Activated T-cell treated with anti-CD3 and anti-CD28 coated beads for 4 hours (primary cell): ENCODE results near the gene SLC18A2.
"Not testable (repeated sequence)": the region's sequence is repeated elsewhere in the genome, so short reads cannot be mapped to it uniquely, and the experiment has no call there.

Source experiments
- DNase-seq: peaks from one replicate; pipeline ENCODE4 v3.0.0-alpha.2; 2020

SLC18A2 gene

DNA sequence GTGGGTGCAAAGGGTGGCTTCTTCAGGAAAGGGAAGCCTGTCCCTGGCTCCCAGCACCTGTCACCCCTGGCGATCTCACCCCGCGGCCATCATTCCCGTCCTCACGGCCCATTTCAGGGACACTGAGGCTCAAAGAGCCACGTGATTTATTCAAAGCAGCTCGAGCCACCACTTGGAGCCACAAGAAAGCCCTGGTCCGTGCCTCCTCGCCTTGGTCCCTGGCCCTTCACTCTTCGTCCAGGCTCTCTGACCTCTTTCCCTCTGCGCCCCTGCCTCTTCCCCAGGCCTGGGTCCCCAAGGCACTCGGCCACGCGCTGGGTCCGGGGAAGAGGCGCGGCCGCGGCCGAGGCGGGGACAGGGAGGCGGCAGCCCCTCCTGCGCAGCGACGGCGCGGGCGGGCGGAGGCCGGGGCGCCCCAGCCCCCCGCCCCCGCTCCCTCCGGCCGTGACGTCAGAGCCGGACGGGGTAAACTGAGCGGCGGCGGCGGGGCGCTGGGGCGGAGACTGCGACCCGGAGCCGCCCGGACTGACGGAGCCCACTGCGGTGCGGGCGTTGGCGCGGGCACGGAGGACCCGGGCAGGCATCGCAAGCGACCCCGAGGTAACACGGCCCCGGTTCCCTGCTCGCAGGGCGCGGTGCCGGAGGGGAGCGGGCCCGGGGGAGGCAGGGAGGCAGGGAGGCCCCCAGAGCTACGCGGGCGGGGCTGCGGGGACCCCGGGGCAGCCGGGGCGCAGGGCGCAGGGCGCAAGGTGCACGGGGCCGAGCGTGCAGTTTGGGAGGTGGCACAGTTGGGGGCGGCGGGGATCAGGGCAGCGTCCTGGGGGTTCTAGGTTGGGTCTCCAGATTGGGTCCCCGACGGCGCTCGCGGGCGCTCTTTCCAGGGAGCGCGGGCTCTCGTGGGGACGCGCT, at the start of gene SLC18A2:
Gene SLC18A2 (plus strand): TSS at position 494 of the 909 bp plus-strand sequence. CDS start 580 bp downstream, outside the sequence.
- no peak for DNase-seq

DNA sequence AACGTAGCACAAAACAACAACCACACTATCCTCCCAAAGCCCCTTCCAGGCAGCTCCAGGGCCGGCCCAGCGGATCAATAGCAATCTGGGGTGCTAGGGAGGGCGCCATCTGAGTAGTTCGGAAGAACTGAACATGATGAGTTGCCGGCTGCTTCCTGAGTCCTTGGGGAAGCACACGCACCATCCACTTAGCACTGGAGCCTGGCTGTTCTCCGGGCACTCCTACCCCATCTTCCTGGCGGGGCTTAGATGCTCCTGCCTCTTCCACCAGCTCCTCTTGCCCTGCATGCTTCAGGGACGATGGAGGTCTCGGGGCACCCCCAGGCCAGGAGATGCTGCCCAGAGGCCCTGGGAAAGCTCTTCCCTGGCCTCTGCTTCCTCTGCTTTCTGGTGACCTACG, 43.7 kb upstream of the SLC18A2 start, which contains the start of gene KCNK18:
Gene KCNK18 (plus strand): TSS at position 301 of the 400 bp plus-strand sequence. CDS start 0 bp downstream, at position 301.
- no peak for DNase-seq

DNA sequence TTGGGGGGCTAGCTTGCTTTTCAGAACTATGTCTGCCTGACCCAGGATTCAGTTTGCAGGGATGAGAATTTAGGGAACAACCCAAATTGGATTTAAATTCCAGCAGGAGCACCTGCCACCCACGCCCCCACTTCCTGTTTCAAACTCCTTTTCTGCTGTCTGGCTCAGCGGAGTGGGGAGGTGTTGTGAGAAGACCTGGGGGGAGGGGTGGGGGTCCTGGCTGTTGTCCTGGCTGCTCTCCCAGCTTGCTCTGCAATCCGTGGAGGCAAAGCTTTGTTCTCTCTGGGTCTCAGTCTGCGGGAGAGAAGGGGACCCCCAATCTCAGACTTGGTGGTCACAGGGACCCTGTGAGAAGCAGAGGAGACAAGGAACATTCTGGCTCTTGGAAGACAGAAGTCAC, 42.8 kb upstream of the SLC18A2 start:
- DNase-seq: no peak

DNA sequence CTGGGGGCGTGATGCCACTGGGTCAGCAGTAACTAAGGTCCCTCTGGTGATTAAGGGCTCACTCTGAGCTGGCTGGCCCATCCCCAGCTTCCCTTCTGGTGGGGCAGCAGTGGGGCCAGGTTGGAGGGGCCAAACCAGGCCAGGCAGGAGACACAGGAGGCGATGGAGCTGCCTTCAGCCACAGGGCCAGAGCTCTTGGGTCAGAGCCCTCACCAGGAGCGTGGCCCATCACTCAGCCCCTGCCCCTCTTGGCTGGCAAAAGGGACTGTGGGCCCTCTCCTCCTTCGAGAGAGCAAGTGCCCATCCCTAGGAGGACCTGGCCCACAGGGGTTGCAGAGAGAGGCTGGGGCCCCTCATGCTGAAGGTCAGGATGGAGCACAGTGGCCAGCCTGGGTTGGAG, 39.1 kb upstream of the SLC18A2 start:
- no peak for DNase-seq

DNA sequence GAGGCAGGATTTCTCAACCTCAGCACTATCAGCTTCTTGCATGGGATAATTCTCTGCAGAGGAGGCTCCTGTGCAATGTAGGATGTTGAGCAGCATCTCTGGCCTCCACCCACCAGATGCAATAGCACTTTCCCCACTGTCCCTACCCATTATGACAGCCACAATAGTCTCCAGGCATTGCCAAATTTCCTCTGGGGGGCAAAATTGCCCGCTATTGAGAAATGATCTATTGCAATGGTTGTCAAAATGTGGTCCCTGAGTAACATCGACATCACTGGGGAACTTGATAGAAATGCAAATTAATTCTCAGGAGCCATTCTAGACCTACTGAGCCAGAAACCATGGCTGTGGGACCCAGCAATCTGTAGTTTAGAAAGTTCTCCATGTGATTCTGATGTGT, 36.6 kb upstream of the SLC18A2 start:
- DNase-seq: no peak

DNA sequence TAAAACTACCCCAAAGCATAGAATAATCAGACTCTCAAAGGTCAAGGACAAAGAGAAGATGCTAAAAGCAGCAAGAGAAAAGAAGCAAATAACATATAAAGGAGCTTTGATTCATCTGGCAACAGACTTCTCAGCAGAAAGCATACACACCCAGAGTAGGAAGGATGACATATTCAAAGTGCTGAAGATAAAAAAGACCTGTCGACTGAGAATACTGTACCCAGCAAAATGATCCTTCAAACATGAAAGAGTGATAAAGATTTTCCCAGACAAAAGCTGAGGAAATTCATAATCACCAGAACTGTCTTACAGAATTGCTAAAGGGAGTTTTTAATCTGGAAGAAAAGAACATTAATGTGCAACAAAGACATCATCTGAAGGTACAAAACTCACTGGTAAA, 28.7 kb upstream of the SLC18A2 start:
- DNase-seq: no peak

DNA sequence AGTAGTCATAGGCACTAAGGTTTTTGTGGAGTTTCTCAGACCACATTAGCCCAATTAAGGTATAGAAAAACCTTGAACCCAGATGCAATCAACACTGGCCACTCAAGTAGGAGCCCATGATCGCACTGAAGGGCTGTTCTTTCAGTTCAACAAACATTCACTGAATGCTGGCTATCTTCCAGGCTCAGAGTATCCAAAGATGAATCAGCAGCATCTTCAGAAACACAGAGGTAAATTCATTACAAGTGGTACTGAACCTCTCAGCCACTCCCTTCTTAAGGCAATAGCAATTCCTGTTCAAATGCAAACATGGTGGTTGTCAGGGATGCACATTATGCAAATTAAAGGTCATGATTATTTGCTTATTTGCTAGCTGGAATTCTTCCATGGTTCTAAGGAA, 26.5 kb upstream of the SLC18A2 start:
- no peak for DNase-seq

DNA sequence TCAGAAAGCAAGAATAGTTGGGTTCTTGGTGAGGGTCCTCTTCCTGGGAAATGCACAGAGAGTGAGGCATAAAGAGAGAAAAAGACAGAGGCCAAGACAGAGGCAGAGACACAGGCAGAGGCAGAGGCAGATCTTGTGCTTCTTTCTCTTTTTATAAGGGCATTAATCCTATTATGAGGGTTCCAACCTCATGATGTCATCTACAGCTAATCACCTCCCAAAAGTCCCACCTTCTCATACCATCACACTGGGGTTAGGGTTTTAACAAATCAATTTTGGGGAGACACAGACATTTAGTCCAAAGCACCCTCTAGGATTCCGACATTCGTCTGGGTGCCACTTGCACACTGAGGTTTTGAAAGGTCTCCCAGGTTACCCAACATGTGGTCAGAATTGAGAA, 25.8 kb upstream of the SLC18A2 start:
- DNase-seq: no peak

DNA sequence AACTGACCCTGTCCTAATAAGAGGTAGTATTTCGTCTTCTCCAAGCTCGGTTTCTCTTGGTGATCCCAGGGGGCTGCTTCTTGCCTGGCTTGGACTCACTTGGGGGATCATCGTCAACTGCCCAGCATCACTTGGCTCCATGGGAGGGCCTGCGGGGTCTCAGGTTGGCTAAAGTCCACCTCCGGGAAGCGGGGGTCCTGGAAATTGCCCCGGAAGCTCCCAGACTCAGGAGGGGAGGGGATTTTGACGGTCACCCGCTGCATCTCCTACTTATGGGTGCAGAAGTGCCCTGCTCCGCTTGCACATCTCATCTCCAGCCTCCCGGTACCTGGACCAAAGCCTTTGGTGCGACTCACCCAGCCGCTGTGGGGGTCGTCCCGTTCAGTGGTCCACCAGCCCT, 24.9 kb upstream of the SLC18A2 start:
- no peak for DNase-seq

DNA sequence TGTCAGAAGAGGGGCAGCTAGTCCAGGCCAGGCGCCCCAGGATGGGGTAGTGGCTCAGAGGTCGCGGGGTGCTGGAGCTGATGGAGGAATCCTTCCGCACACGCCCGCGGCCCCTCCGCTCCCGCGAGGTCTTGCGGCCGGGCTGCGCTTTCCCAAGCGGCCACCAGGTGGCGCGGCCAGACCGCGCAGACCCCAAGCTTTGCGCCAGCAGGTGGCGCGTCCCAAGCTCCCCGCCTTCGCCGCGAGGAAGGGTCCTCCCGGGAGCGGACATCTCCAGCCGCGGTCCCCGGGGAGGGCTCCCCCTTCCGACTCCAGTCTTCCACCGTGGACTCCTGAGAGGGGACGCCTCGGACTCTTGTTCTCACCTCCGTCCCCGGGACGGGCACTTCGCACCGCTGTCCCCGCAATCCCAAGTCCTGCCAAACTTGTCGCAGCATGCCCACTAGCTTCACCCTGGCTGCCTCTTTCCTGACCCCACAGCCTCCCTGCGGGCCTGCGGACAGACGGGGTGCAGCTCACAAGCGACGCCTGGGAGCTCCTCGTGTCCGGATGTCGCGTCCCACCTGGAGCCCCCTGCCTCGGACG, 24.2 kb upstream of the SLC18A2 start:
- peak; percentile 54 for DNase-seq

DNA sequence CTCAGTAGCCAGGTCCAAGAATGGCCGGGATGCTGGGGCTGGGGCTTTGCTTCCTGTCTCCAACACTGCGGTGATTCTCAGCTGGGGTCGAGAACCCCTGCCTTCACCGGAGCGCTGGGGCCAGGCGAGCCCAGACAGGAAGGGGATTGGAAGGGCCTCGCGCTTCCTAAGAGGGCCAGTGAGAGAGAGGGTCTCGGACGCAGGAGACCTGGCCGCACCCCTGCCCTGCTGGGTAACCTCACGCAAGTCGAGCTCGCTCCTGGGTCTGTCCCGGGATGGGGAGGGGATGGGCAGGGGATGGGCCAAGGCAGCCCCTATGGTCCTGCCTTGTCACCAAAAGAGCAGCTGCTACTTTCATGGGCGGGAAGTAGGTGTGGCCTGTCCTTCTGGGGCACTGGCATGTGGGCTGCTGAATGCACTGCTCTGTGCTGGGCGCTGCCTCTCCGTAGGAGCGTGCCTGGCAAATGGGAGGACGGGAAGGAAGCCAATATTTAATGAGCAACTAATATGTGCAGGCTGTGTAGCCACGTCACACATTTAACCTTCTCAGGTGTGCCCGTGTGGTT, 23.6 kb upstream of the SLC18A2 start:
- DNase-seq: no peak

DNA sequence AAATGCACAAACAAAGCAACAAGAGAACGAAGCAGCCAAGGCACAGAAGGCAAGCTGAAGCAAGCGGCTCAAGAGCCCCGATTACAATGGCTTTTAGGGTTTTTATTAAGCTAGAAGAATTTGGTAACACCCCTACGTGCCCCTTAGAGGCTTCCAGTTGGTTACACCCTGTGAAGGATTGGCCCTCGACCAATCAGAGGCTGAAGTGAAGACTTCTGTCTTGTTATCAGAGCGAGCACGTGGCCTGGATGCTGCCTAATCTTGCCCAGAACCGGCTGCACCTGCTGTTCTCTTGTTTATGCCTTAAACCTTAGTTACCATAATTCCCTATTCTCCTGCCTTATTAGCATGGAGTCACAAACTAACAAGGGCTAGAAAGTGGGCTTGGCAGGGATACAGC, 22.3 kb upstream of the SLC18A2 start:
- DNase-seq: no peak

DNA sequence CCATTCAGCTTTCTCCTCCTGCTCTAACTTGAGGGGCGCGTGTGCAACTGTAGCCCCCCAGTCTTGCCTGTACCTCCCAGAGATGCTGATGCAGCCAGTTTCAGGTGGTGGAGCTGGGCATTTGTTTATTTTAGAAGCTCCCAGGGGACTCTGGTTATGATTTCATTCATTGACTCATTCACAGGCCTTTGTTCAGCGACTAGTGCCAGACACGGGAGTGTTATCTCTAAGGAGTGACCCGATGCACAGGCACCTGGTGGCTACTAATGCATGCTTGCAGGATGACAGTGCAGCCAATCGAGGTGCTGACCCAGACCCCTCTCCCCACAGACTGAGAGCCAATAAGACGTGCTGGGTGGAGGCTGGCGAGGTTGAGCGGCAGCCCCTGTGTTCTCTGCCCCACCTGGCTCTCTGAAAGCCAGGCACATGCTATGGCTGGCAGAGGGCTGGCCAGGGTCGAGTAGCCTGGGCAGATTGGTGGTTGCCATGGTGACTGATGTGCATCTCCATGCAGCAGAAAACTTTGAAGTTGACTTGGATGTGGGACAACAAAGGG, 19.7 kb upstream of the SLC18A2 start:
- DNase-seq: no peak

DNA sequence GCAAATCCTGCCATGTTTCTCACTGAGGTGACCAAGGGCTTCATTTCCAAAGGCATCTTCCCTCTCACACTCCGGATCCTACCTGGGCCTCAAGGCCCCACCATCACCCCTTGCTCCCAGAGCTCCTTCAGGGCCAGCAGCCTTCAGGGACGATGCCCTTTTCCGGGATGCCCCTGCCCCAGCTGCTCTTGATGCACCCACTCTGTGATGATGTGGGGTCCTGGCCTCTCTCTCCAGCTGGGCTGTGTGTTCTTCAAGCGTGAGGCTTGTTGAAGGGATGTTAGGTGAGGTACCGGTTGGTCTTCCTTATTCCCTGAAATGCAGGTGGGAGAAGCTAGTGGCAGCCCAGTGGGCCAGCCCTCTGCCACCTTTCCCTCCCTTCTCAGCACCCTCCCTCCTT, 18.4 kb upstream of the SLC18A2 start:
- DNase-seq: no peak

DNA sequence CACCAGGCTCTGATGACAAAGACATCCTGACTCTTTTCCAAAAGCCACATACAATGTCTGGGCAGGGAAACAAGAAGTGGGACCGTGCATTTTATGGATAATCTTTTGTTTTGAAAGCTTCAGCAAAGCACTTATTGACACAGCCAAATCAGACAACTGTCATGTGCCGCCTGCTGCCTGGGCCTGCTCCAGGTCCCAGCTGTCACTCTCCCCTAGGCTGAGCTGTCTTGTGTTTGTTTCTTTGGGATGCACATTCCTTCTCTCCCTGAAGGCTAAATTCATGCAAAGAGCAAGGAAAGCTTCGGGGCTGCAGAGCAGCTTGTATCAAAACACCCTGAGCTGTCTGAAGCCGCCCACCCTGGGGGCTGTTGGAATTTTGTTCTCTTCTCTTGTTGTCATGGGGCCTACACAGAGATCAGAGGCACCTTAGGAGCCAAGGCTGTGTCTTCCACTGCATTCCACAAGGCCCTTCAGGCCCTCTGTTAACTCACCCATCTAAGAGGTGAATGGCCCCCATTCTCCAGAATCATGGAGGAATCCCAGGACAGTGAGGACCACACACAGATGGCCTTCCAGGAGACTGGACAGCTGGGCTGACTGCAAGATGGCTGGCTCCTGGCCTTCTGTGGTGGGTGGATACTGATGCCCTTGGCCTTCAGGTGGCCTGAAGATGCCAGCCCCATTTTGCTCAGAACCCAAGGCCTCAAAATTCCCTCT, 17.8 kb upstream of the SLC18A2 start:
- DNase-seq: no peak

DNA sequence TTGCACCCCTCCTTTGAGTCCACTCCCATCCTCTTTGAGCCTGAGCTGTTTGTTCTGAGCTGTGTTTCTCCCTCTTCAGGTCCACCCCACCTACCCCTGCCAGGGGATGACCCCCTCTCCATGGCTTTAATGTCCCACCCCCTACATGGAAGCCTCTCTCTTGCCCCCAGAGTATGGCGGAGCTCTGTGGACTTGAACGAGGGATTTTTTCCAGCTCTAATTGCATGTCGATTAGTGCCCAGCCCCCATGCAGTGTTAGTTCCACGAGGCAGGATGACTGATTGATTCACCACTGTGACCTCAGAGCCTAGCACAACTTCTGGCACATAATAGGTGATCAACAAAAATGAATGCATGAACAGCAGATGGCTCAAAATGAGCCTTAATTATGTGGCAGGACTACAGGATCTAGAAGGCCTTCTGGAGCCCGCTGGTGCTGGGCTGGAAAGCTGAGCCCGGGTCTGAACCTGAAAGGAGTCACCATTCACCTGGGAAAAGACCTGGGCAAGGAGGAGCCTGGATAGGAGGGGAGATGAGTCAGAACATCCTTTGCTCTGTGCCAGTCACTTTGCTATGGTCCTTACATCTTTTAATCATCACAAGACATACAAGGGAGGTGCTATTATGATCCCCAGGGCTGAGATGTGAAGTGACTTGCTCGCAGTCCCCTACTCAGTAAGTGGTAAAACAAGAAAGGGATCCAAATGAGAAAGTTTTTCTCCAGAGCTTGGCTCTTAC, 17.1 kb upstream of the SLC18A2 start:
- DNase-seq: no peak

DNA sequence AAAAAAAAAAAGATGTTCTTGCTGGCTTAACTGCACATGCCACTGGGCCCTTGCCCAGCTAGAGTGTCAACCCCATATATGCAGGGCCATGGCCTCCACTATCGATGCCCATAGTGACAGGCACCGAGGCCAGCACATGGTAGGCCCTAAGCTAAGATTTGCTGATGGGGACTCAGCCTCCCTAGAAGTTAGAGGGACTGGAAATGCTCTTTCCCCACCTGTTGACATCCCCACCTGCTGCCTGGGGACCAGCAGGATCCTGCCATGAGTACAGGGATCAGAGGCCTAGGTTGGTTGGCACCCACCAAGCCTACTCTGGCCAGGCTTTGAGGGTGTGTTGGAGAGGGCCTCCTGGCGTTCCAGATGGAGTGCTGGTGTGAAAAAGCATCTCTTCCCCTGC, 16.0 kb upstream of the SLC18A2 start:
- no peak for DNase-seq

DNA sequence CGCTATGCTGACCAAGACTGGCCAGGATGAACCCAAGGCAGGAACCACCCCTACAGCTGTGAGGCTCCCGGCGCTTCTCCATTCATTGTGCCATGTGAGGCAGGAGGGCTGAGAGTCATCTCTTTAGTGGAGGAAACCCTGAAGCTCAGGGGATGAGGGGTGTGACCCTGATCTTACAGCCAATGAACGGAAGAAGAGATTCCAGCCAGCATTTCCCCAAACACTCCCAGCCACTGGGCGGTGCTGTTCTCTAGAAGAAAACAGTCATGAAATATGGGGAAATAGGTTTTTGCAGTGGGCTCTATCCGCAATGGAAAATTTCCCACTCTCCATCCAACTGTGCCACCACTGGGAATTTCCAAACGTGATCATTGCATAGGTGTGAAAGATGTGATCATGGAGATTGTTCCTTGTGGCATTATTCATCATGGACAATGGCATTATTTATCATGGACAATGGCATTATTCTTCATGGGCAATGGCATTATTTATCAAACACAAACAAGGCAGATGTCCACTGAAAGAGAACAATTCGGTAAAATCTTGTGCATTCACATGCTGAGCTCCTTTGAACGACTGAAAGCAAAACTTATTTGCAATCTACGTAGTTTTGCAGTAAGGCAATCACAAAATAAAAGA, 14.0 kb upstream of the SLC18A2 start:
- no peak for DNase-seq

DNA sequence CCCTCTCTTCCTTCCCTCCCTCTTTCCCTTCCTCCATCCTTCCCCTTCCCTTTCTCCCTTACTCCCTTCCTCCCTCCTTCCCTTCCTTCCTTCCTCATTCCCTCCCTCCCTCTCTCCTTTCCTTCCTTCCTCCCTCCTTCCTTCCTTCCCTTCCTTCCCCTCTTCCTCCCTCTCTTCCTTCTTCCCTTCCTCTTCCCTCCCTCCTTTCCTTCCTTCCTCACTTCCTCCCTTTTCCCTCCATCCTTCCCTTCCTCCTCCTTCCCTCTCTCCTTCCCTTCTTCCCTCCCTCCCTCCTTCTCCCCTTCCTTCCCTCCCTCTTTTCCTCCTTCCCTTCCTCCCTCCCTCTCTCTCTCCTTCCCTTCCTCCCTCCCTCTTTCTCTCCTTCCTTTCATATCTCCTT, 12.7 kb upstream of the SLC18A2 start:
- no peak for DNase-seq

DNA sequence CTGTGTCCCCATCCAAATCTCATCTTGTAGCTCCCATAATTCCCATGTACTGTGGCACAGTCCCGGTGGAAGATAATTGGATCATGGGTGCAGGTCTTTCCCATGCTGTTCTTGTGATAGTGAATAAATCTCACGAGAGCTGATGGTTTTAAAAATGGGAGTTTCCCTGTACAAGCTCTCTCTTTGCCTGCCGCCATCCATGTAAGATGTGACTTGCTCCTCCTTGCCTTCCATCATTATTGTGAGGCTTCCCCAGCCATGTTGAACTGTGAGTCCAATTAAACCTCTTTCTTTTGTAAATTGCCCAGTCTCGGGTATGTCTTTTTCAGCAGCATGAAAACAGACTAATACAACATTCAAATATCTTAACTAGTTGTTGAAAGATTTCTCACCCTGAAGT, 10.8 kb upstream of the SLC18A2 start:
- DNase-seq: not testable (repeated sequence)

DNA sequence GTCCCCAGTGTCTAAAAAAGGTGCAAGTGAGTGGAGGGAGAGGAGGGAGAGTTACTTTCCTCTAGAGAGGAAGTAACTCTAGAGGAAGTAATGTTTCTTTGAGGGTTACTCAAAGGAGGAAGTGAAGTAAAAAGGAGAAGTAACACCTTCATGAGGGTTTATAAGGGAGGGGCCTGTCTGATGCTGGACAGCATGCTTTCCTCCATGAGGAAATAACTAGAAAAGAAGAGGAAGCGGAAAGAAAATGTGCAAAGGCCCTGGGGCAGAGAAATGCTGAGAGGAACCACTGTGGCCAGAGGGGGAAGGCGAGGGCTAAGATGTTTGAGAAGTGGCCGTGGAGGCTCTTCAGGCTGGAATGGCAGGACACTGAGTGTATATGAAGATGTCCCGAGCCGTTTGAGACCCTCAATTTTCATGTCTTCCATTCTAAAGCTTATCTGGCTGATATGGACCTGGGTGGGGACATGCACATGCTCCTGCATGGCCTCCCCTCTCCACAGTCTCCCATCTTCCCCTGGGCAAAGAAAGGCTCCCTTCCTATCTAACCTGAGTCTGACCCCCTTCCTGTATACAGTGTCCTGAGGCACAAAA, 3.4 kb upstream of the SLC18A2 start:
- DNase-seq: no peak
